HG03575 (cell line): ENCODE measurements around the gene EPHB2.

Experiments
- ATAC-seq: cut with Tn5 transposase; IDR thresholded peaks from one replicate; pipeline ENCODE4 v1.9.1; 2021; ENCODE audit not compliant: unreplicated experiment, insufficient number of reproducible peaks, low FRiP score; ENCODE audit errors: extremely low read depth

Gene EPHB2

DNA sequence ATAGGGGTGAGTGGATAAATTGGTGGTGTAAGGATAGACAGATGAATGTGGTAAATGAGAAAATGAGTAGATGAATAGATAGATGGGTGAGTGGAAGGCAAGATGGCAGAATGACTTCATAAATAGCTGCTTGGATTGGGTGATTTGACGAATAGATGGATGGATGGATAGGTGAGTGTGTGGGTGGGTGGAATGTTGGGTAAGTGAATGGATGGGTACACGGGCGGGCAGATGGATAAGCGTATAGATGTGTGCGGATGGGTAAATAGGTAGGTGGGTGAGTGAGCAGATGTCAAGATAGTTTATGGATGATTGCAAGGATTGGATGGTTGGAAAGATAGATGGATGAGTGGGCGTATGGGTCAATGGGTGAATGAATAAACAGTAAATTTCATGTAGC is 59.3 kb downstream of the EPHB2 start:
- ATAC-seq, result no peak

- no peak for ATAC-seq
Measured at GRCh38 chr1:22772014-22772413, 61.4 kb downstream of the EPHB2 start.

GRCh38 chr1:22773981-22774832 is 63.6 kb downstream of the EPHB2 start:
- no peak for ATAC-seq

DNA sequence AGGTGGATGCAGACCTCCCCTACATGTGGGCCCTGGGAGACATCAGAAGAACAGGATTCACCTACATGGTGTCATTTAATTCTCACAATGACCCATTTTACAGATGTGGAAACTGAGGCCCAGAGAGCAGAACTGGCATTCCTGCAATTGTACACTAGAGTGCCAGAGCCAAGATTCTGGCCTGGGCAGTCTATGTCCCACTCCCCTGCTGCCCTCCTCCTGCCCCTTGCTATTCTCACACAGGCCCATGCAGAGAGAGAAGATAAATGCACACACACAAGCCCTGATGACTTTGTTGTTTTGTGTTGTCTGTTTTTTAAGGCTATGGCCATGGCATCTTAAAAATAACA is 64.2 kb downstream of the EPHB2 start:
- no peak for ATAC-seq

DNA sequence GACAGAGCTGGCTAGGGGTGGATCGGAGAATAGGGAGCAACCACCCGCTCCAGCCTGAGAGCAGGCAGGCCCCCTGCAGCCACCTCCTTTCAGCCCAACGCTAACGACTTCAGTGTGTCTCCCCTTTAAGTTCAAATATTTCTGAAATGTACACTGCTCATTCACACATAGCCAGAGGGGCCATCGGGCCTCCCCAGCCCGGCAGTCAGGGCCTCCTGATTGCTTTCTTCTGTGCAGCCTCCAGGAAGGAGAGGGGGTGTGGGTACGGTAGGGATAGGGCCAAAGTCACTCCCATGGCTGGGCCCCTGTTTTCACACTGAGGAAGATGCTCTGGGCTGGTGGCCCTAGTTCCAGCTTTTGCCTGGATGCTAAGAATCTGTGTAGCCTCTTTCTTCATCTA is 64.8 kb downstream of the EPHB2 start:
- ATAC-seq, result no peak

- no peak for ATAC-seq
Measured at GRCh38 chr1:22776035-22776613, 65.5 kb downstream of the EPHB2 start.

DNA sequence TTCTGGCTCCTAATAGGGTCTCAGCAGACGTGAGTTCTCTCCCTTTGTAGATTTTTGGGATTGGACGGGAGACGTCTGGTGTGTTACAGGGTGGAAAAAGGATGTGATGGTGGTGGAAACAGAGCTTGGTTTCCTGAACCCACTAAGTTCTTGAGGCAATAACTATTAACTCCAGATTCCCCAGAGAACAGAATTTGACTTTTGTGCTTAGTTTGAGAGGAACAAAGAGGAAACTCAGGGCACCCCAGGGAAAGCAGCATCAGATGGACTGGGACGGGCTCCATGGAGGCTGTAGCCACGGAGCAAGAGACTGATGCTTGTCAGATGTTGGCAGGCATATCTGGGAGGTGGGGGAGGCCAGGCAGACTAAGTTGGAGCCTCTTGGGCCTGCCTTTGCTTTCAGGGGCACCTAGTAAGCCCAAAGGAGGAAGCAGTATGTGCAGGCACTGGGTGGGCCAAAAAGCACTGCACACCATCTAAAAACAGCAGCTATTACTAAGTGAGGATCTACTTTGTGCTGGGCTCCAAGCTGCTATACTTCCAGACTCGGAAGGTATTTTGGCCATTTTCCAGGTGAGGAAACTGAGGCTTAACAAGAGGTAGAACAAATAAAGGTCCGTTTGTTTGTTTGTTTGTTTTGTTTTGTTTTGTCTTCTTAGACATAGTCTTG is 66.9 kb downstream of the EPHB2 start:
- ATAC-seq, result no peak

DNA sequence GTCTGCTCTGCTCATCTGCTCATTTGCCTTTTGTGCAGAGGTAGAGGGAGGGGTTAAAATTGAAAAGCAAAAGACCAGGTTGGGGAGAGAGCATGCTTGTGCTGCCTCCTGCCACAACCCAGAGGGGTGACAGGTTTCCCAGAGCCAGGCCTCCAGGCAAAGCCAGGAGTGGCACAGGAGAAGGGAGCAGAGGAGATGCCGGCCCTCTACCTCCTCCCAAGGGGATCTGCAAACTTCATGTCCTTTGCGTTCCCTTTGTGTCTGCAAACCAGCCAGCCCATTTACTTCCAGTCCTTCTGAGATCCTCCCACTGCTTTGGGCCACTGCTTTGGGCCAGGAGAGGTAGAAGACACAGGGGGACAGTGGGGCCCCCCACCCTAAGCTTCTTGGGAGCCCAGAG is 67.8 kb downstream of the EPHB2 start:
- ATAC-seq, result no peak

GRCh38 chr1:22778862-22779520 is 68.4 kb downstream of the EPHB2 start:
- ATAC-seq, result no peak

- ATAC-seq, result no peak
Measured at GRCh38 chr1:22780696-22781095, 70.1 kb downstream of the EPHB2 start.

GRCh38 chr1:22781483-22781882 is 70.8 kb downstream of the EPHB2 start:
- ATAC-seq, result no peak

DNA sequence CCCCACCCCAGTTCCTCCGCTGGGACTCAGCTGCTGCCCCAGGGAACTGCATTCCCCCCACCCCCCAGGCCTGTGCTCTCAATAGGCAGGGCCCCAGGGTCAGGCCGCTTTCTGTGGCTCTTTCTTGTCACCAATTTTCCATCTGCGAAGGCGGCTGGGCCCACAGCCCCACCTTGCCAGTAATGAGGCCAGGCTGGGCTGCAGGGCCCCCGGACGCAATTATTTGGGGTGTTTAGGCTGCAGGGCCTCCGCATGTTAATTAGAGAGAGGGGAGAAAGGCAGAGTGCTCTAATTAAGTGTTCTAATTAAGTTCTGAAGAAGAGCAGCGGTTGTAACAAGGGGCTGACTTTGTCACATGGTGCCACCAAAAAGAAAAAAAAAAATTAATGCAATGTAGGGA is 71.8 kb downstream of the EPHB2 start:
- ATAC-seq, result no peak

DNA sequence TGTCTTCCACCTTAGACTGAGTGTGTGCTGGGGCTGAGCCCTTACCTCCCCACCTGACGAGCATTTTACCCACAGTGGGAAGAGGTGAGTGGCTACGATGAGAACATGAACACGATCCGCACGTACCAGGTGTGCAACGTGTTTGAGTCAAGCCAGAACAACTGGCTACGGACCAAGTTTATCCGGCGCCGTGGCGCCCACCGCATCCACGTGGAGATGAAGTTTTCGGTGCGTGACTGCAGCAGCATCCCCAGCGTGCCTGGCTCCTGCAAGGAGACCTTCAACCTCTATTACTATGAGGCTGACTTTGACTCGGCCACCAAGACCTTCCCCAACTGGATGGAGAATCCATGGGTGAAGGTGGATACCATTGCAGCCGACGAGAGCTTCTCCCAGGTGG is 73.7 kb downstream of the EPHB2 start:
- ATAC-seq, result no peak

DNA sequence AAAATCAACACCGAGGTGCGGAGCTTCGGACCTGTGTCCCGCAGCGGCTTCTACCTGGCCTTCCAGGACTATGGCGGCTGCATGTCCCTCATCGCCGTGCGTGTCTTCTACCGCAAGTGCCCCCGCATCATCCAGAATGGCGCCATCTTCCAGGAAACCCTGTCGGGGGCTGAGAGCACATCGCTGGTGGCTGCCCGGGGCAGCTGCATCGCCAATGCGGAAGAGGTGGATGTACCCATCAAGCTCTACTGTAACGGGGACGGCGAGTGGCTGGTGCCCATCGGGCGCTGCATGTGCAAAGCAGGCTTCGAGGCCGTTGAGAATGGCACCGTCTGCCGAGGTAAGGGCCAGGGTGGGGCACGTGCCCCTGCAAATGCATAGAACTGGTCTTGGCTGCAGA is 74.1 kb downstream of the EPHB2 start:
- no peak for ATAC-seq

GRCh38 chr1:22786101-22786500 is 75.5 kb downstream of the EPHB2 start:
- ATAC-seq, result no peak

DNA sequence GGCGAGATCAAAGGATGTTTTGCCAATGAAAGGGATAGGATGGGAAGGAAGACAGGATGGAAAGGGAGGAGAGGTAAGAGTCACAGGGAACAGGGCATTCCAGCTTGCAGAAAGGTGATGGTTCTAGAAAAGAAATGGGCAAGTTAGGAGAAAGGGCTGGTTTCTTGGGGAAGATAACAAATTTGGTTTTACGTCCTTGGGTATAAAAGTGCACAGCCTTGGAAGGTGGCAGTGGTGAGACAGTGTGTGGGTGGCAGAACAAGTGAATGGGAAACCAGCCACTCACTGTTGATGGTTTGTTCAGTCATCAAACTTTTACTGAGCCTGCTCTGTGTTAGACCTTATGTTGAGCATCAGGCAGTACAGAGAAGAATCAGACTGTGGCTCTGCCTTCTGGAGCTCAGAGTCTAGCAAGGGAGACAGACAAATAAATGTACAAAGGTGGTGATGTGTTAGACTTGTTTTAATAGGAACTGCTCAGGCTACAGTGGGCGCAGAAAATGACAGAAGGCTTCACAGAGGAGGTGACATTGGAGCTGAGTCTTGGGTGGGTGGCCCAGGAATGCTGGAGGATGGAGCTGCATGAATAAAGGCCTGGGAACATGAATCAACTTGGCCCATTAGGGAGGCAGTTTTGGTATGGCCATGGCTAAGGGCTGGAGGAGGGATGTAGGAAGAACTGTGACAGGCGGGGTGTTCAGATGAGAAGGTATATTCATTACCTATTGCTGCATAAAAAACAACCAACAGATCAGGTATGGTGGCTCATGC is 76.3 kb downstream of the EPHB2 start:
- ATAC-seq, result no peak

GRCh38 chr1:22787636-22788035 is 77.0 kb downstream of the EPHB2 start:
- ATAC-seq, result no peak

DNA sequence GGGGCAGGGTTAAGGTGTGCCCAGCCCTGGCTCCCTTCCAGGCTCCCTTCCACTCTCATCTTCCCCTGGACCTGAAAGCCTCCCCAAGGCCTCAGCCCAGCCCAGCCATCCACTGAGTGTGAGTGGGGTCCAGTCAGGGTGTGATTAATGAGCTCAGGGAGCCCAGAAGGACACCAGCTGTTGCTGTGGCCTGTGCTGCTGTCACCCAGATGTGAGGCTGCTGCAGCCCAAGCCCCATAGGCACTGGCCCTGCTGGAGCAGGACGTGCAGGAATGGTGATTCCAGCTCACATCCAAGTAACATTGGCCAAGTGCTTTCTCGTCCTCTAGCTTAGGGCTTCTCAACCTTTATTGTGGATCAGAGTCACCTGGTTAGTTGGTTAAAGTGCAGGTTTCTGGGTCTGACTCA is 77.6 kb downstream of the EPHB2 start:
- no peak for ATAC-seq

- no peak for ATAC-seq
Measured at GRCh38 chr1:22789356-22789994, 78.8 kb downstream of the EPHB2 start.
